Fibroblast of peridontal ligament (primary cell): ENCODE data around the gene CACNA2D3.

Experiments used
- DNase-seq: peaks from one replicate; pipeline ENCODE4 v3.0.0-alpha.2; 2010; ENCODE audit errors: extremely low read depth

The CACNA2D3 gene

DNA sequence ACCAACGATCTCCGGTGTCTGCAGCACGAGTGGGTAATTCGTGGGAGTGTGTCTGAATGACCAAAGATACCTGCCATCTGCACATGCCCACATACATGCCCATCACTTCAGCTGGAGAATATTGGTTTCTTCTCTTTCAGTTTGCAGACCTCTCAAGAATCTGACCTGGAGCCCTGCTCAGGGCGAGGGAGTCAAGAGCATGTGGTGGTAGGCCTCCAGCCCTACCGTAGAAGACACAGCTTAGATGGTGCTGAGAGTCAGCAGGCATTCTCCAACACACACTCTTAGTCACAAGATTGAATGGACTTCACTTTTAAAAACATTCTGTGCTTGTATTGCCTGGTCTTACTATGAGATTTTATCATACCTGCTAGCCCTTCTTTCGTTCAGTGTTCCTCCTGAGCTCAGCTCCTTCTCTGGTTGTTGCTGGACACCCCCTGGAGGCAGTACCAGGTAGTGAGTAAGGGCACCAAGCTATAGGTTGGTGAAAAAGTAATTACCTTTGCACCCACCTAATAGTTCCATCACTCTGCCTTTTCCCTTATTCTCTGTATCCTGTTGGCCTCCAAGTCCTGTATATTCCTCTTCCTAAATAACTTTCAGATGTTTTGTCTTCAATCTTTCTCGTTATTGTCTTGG is 252.0 kb downstream of the CACNA2D3 start:
- no peak for DNase-seq

DNA sequence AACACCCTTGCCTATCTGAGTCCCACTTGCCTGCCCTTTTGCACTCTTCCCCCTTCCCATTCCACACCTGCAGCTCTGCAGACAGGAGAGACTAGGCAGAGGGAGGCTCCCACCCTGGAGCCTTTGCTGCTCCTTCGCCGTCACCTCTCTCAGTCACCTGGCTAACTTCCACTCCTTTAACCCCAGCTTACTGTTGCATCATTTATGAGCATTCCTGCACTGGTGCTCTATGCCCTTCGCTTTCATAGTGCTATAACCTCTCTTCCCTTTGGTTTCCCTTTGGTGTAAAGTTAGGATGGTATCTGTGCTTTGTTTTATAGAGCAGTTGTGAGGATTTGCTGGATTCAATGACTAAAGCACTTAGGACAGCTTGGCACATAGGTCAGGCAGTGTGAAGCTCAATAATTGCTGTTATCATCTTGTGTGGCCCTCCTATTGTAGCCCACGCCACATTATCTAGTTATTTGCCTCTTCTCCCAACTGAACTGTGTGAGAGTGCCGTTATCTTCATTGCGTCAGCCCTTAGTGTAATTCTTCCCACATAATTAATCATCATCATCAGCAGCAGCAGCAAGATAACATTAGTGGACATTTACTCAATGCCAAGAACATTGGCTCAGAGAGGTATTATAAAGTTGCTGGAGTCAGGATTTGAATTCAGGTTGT is 253.9 kb downstream of the CACNA2D3 start:
- DNase-seq = no peak

DNA sequence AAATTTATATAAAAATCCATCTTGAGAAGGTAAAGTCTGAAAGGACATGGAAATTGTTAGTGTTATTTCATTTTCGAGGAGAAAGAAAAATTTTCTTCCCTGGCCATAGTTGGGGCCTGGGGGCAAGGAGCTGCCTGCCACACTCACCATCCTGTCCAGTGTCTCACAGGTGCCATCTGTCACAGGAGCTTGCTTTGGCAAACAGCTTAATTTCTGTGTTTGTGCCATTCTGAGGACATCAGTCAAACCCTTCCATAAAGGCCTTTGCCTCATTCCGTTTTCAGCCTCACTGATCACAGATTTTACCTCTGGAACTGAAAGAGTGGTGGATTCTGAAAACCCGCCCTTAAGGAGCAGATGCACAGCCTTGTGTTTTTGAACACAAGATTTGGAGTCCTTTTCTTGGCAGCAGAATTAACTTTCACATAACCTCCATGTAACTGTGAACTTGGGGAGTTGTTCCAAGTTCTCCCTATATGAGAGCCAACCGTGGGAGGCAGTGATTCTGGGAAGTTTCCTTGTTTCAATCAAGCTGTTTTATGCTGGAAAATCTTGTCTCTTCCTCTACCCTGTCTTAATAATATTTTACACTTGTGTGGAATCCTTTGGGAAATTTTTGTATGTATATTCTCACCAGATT is 254.7 kb downstream of the CACNA2D3 start:
- DNase-seq = no peak

DNA sequence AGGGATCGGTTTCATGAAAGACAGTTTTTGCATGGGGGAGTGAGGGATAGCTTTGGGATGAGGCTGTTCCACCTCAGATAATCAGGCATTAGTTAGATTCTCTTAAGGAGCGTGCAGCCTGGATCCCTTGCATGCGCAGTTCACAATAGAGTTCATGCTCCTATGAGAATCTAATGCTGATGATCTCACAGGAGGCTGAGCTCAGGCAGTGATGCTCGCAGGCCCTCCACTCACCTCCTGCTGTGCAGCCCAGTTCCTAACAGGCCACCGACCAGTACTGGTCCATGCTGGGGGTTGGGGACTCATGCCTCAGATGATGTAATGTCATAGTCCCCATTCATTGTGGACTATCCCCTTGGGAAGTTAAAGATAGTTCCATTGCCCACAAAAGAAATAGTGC is 255.8 kb downstream of the CACNA2D3 start:
- DNase-seq = no peak

DNA sequence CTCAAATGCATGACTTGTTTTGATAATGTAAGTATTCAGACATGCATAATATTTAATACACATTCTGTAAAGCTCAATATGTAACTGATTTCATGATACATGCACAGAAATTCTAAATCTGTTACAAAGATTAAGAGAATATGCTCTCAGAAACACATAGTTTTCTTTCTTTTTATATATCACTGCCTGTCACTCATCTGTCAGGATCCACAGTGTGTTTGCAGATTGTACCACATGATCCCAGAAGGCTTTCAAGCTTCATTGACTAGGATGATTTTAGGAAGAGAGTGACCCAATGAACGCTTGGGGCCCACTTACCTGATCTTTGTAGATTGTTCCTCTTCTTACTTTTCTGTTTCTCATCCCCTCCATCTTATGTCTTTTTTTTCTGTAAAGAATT is 261.9 kb downstream of the CACNA2D3 start:
- DNase-seq = no peak

GRCh38 chr3:54390582-54390981 is 268.2 kb downstream of the CACNA2D3 start:
- DNase-seq = no peak

- no peak for DNase-seq
Observed at GRCh38 chr3:54393150-54393549, 270.8 kb downstream of the CACNA2D3 start.

- DNase-seq = no peak
Observed at GRCh38 chr3:54408328-54408727, 286.0 kb downstream of the CACNA2D3 start.

GRCh38 chr3:54421943-54422342 is 299.6 kb downstream of the CACNA2D3 start:
- no peak for DNase-seq

GRCh38 chr3:54424292-54424691 is 301.9 kb downstream of the CACNA2D3 start:
- DNase-seq = no peak

- no peak for DNase-seq
Observed at GRCh38 chr3:54426381-54426780, 304.0 kb downstream of the CACNA2D3 start.

- no peak for DNase-seq
Observed at GRCh38 chr3:54427501-54427900, 305.1 kb downstream of the CACNA2D3 start.

GRCh38 chr3:54427941-54428871 is 305.9 kb downstream of the CACNA2D3 start:
- peak; percentile 95 for DNase-seq

- DNase-seq = peak; percentile 13
Observed at GRCh38 chr3:54432975-54433374, 310.6 kb downstream of the CACNA2D3 start.

DNA sequence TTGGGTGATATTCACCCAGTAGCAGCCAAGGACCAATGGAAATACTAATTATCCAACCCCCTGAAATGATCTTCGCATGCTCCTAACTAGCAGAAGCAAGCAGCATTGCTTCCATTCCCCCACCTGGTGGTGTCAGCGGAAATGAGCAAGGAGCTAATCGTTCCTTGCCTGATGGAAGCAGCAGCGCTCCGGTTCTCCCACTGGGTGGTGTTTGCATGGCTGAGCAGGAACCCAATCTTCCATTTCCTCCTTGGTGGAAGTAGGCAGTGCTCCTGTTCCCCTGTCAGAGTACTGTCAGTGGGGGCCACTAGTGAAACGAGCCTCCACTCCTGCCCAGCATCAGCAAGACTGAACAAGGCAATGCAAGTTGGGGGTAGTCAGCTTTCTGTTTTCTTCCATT is 311.5 kb downstream of the CACNA2D3 start:
- DNase-seq = no peak

DNA sequence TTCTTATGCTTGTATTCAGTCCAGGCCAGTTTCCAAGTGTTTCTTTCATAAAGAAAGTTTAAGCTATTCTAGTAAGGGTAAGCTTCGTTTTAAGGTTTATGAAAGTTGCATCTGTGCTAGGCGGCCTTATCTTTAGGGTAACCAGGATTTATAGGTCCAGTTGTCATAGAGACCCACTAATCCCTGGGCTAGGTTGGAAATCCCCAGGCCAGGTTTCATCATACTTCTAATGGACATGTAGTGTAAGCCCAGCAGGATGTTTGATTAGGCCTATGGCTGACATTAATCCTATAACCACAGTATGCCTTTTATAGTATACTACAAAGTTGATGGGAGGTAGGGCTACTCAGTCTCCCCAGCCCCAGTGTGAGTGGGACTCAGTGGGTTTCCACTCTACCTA is 312.4 kb downstream of the CACNA2D3 start:
- DNase-seq = no peak

- peak; percentile 21 for DNase-seq
Observed at GRCh38 chr3:54437271-54437670, 314.9 kb downstream of the CACNA2D3 start.

GRCh38 chr3:54443561-54444161 is 321.3 kb downstream of the CACNA2D3 start:
- no peak for DNase-seq

DNA sequence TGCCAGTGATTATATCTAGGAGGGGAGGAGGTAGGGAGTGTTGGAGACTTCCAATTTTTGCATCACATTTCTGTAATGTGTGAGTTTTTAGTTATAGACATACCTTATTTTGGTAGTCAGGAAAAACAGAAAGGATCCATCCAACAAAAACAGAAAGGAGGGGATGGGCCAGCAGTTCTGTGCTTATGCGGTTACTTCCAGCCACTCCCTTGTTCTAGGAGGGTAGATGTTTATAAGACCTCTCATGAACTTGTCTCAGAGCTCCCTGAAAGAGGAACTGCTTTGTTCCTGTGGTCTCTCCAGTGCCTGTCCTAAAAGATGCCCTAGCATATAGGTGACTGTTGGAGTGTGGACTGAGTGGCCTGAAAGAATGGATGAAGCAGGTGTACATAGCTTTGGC is 323.3 kb downstream of the CACNA2D3 start:
- no peak for DNase-seq

GRCh38 chr3:54447427-54447826 is 325.1 kb downstream of the CACNA2D3 start:
- DNase-seq = no peak

- no peak for DNase-seq
Observed at GRCh38 chr3:54454806-54455205, 332.5 kb downstream of the CACNA2D3 start.

- no peak for DNase-seq
Observed at GRCh38 chr3:54458357-54458756, 336.0 kb downstream of the CACNA2D3 start.
